NCI-H2107 treated with DMSO at 0.1 percent for 48 hours (cell line): ENCODE results near the gene HID1.
"Not testable (repeated sequence)": the region's sequence is repeated elsewhere in the genome, so short reads cannot be mapped to it uniquely, and the experiment has no call there.

ENCODE experiments used
- DNase-seq: peaks from one replicate; lab custom pipeline; 2025; ENCODE audit not compliant: unreplicated experiment; lab: John Stamatoyannopoulos, UW

The HID1 gene

GRCh38 chr17:75001915-75002843 is 29.6 kb upstream of the HID1 start:
- no peak for DNase-seq

- no peak for DNase-seq
These were observed 27.0 kb upstream of the HID1 start for GRCh38 chr17:74999523-74999922.

GRCh38 chr17:74998783-74999182 is 26.2 kb upstream of the HID1 start:
- DNase-seq: no peak

- DNase-seq: no peak
These were observed 23.3 kb upstream of the HID1 start for GRCh38 chr17:74995847-74996246.

- no peak for DNase-seq
These were observed 21.9 kb upstream of the HID1 start for GRCh38 chr17:74994440-74994839.

GRCh38 chr17:74992223-74992622 is 19.7 kb upstream of the HID1 start:
- no peak for DNase-seq

- DNase-seq: no peak
These were observed 18.1 kb upstream of the HID1 start for GRCh38 chr17:74990581-74991105.

GRCh38 chr17:74987909-74988711 is 15.6 kb upstream of the HID1 start:
- no peak for DNase-seq

- DNase-seq: peak; percentile 58
These were observed 14.9 kb upstream of the HID1 start, which contains the start of gene CDR2L for GRCh38 chr17:74987418-74987908. Gene CDR2L, plus strand, starts transcription at chr17:74987632. Its CDS starts 412 bp downstream, at chr17:74988044.

- no peak for DNase-seq
These were observed 13.6 kb upstream of the HID1 start for GRCh38 chr17:74986206-74986576.

- DNase-seq: not testable (repeated sequence)
These were observed 10.2 kb upstream of the HID1 start for GRCh38 chr17:74982663-74983313.

- peak; percentile 64 for DNase-seq
These were observed 9.6 kb upstream of the HID1 start for GRCh38 chr17:74981979-74982662.

- DNase-seq: no peak
These were observed 8.9 kb upstream of the HID1 start for GRCh38 chr17:74981318-74981978.

GRCh38 chr17:74979408-74980146 is 7.0 kb upstream of the HID1 start:
- no peak for DNase-seq

GRCh38 chr17:74978240-74978639 is 5.7 kb upstream of the HID1 start:
- no peak for DNase-seq

- DNase-seq: no peak
These were observed 5.2 kb upstream of the HID1 start for GRCh38 chr17:74977802-74978201.

- no peak for DNase-seq
These were observed 3.4 kb upstream of the HID1 start for GRCh38 chr17:74975943-74976342.

- no peak for DNase-seq
These were observed 392 bp upstream of the HID1 start for GRCh38 chr17:74972973-74973328.

- no peak for DNase-seq
These were observed 785 bp downstream of the HID1 start for GRCh38 chr17:74971842-74972106.
